ENCODE data around the gene HIF1AN.

Gene HIF1AN

DNA sequence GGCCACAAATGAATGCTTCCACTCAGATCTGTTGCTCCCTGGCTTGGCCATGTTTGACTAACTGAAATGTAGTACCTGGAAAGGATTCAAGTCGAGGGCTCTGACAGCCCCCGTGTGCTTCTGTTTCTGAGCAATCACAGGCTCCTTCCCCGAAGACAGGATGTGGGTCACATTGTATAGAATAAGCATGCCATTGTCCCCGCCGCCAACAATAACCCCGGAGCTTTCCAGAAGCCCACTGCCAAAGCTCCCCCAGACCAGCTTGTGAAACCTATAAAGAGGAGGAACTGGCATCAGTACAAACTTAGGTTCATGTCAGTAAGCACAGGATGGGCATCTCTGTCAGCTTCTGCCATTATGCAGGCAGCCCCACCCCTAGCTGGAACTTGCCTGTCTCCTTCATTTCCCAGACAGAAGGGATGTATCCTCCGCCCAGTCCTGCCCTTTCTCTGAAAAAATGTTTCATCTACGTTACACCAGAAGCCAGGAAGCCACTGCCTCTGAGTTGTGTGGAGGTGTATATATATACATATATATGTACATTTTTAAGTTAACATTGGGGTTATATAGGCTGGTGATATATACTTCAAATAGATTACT, 26.4 kb upstream of the HIF1AN start:
- FAIRE-seq: no peak

DNA sequence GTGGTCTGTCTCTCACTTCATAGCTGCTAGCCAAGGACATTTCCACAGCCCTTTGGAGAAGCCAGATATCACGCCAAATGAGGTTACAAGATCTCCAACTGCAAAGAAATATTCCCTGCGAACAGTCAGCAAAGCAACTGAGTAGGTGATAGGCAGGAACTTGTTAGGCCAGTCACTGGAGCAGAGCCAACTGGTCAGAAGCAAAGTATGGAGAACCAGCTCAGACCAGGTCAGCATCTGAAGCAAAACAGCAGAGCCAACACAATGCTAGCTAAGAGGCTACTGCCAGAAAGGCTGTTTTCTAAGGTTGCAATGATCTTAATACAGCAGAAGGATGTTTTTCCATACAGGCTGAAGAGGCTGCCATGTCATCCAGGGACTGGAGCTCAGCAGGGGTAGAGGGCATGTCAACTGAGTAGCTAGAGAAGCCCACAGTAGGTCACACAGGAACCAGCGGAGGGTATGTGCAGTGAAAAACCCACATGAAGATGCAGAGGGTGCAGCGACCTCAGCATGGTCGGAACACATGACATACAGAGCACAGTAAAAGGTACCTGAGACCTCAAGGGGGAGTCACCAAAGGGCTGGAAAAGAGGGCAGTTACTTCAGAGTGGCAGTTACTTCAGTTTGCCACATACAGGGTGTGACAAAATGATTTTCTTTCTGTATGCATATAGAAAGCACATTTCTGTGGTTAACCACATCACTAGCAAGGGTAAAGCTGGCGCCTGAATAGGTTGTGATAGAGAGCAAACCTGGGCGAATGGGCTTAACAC, 25.0 kb upstream of the HIF1AN start:
- TF ChIP-seq POLR2A (IDR thresholded peaks at IDR 0.05; ENCODE audit: low read depth, low read length): no peak
- no peak for FAIRE-seq
- DNase-seq (ENCODE audit: insufficient read length, low spot score): no peak

More for the DNA sequence above, 26.4 kb upstream of the HIF1AN start:
- TF ChIP-seq POLR2A (IDR thresholded peaks at IDR 0.05; ENCODE audit: low read depth, low read length): no peak
- no peak for DNase-seq (ENCODE audit: insufficient read length, low spot score)

DNA sequence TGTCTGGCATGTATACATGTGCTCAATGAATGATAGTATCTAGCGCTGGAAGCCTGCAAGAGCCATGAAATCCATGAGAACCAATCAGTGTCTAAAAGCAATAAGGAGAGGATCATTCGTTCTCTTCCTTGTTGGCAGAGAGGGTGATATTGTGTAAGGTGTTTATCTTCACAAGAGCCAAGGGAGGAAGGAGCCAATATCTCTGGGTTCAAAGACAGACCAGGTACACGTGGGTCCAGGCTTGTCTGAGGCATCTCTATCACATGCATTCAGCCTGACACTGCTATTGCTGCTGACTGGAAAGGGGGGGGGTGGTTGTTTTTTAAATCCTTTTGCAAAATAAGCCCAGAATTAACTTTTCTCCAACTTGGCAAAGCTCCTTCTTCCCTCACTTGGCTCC, 20.1 kb upstream of the HIF1AN start:
- FAIRE-seq (no peak), DNase-seq (ENCODE audit: insufficient read length, low spot score) (no peak)
- no peak for TF ChIP-seq POLR2A (IDR thresholded peaks at IDR 0.05; ENCODE audit: low read depth, low read length)

DNA sequence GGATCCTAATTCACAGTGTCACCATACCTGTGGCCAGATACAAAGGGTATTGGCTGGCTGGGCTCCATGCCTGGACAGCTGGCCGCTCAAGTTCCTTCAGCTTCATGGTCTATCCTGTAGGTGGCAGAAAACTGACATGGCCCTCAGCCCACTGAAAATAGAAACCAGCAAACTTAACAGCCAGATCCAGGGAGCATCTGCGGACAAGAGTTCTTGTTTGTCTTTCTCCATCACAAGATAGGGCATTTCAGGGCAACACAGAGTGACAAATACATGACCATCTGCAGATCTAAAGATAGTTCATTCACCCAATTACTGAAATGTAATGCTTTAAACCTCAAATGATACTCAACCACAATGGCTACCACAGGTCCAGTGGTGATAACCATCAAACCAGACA, 18.9 kb upstream of the HIF1AN start:
- DNase-seq (ENCODE audit: insufficient read length, low spot score) (no peak), FAIRE-seq (no peak)
- no peak for TF ChIP-seq POLR2A (IDR thresholded peaks at IDR 0.05; ENCODE audit: low read depth, low read length)

DNA sequence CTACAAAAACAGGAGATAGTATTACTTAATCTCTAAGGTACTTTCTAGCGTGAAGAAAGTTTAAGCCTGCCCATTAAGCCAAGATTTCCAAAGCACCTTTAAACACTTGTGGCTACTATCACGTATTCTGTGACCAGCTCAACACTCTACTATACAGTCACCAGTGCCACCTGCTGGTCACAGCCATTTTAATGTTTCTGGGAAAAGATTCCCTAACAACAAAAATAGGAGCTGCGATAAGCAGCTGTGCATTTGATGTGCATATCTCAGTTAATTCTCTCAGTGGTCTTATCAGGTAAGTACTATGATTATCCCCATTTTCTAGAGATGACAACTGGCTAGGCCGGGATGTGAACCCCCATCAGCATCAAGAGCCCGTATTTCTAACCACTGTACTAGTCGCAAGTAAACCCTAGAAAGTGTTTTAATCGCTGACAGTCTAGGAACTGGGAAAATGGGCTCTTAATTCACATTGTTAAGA, 16.9 kb upstream of the HIF1AN start:
- FAIRE-seq: peak; percentile 67
- DNase-seq (ENCODE audit: insufficient read length, low spot score): peak; percentile 49
- no peak for TF ChIP-seq POLR2A (IDR thresholded peaks at IDR 0.05; ENCODE audit: low read depth, low read length)

DNA sequence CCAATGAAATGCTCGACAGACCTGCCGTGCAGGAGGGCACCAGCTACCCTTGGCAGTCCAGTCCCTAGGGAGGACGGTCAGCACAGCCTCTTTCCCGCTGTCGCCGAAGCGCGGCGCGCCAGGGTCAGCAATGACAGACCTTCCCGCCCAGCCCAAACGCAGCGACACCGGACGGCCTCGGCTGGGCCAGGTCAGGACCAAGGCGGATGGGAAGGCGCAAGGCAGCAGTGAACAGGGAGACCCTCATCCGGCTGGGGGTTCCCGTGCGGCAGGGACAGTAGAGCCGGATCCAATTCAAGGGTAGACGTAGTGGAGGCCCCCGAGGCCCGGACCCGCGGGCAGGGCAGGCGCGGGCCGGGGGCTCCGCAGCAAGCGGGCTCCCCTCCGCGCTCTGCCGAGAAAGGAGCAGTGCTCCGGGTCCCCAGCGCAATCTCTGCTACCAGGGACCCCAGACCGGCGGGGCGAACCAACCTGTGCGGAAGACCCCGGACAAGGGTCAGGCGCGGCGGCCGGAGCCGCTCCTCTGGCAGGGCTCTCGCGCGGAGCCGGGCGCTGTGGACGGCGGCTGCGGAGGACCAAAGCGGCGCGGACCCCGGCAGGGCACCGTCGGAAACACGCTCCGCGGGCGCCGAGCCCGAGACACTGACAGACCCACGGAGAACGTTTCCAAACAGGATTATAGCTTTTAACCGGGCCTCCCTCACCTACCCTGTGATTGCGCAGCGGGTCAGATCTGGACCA, 16.3 kb upstream of the HIF1AN start, which contains the start of gene SEC31B:
SEC31B (minus strand) TSS at position 551 of the 741 bp plus-strand sequence. CDS start 2,909 bp downstream, outside the sequence.
- no peak for DNase-seq (ENCODE audit: insufficient read length, low spot score)
- FAIRE-seq: no peak
- no peak for TF ChIP-seq POLR2A (IDR thresholded peaks at IDR 0.05; ENCODE audit: low read depth, low read length)

DNA sequence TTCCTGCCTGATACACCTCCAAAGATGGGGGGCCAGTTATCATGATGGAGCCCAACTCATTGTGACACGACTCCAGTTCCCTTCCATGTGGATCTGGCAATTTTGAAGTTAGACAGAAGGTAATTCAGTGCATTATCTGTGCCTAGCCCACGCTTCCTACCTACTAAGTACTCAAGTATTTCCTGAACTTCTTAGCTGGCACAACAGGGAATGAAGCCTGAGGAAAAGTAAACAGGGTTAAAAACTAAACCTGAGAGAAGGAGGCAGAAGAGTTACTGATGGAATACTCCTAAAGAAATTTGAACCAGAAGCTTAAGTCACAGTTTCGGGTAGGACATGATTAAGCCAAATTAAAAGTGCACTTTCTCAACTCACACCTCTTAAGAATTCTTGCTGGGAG, 14.9 kb upstream of the HIF1AN start:
- DNase-seq (ENCODE audit: insufficient read length, low spot score): no peak
- no peak for TF ChIP-seq POLR2A (IDR thresholded peaks at IDR 0.05; ENCODE audit: low read depth, low read length)
- FAIRE-seq: no peak

DNA sequence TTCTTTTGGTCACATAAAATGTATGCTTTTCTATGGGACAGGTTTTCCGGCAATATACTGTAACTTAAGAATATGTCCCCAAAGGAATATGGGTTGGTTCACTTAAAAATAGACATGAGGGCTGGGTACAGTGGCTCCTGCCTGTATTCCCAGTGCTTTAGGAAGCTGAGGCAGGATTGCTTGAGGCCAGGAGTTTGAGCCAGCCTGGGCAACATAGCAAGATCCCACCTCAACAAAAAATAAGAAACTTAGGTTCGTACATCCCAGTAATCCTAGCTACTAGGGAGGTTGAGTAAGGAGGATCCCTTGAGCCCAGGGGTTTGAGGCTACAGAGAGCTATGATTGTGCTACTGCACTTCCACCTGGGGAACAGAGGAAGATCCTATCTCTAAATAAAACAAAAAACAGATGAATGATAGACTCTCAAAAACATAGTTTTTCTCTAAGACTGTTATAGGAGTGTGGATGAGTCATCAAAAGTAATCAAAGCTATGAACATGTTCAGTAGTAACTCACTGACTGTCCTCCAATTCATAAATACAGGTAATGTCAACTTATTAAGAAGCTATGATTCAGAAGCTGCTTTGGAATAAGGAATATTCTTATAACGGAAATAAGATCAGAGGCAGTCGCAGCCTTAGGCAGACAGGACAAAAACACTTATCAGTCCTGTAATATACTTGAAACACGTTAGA, 13.5 kb upstream of the HIF1AN start:
- no peak for FAIRE-seq

DNA sequence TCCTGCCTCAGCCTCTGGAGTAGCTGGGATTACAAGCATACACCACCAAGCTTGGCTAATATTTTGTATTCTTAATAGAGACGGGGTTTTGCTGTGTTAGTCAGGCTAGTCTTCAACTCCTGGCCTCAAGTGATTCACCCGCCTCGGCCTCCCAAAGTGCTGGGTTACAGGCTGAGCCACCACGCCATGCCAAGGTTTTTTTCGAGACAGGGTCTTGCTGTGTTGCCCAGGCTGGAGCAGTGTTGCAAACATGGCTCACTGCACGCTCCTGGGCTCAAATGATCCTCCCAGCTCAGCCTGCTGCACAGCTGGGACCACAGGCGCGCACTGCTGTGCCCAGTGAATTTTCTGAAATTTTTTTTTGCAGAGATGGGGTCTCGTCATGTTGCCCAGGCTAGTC, 12.8 kb upstream of the HIF1AN start:
- DNase-seq (ENCODE audit: insufficient read length, low spot score): no peak
- no peak for FAIRE-seq
- TF ChIP-seq POLR2A (IDR thresholded peaks at IDR 0.05; ENCODE audit: low read depth, low read length): no peak

More for the DNA sequence above, 13.5 kb upstream of the HIF1AN start:
- DNase-seq (ENCODE audit: insufficient read length, low spot score): no peak
- no peak for TF ChIP-seq POLR2A (IDR thresholded peaks at IDR 0.05; ENCODE audit: low read depth, low read length)

DNA sequence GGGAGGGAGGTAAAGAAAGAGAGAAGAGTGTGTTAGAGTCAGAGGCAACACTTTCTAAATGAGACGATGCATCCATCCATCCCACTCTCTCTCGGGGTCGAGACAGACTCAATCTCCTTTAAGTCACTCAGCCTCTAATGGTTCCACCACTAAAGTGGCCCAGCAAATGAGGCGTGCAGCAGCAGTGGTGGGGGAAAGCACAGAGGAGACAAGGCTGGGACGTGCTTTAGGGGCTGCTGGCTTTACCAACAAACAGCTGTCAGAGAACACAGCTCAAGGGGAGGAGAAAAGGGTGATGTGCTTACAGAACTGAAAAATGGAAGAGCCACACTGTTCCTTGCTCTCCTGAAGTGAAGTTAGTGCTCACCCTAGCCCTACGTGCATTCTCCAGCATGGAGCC, 11.5 kb upstream of the HIF1AN start:
- FAIRE-seq (no peak), DNase-seq (ENCODE audit: insufficient read length, low spot score) (no peak)
- TF ChIP-seq POLR2A (IDR thresholded peaks at IDR 0.05; ENCODE audit: low read depth, low read length): no peak

DNA sequence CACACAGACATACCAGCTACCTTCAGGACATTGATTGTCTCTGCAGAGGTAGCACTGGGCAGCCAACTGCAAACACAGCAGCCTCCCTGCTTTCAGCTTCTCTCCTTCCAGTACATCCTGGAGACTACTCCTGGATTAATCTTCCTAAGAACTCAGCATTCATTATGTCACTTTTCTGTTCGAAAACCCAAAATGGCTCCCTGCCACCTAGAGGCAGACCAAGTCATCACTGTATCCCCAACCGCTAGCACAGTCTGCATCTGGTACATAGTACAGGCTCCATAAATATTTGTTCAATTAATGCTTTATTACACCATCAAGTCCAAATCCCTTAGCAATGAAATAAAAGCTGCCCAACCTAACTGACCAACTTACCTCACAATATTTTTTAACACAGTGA, 11.1 kb upstream of the HIF1AN start:
- DNase-seq (ENCODE audit: insufficient read length, low spot score) (no peak), FAIRE-seq (no peak)
- TF ChIP-seq POLR2A (IDR thresholded peaks at IDR 0.05; ENCODE audit: low read depth, low read length): no peak

DNA sequence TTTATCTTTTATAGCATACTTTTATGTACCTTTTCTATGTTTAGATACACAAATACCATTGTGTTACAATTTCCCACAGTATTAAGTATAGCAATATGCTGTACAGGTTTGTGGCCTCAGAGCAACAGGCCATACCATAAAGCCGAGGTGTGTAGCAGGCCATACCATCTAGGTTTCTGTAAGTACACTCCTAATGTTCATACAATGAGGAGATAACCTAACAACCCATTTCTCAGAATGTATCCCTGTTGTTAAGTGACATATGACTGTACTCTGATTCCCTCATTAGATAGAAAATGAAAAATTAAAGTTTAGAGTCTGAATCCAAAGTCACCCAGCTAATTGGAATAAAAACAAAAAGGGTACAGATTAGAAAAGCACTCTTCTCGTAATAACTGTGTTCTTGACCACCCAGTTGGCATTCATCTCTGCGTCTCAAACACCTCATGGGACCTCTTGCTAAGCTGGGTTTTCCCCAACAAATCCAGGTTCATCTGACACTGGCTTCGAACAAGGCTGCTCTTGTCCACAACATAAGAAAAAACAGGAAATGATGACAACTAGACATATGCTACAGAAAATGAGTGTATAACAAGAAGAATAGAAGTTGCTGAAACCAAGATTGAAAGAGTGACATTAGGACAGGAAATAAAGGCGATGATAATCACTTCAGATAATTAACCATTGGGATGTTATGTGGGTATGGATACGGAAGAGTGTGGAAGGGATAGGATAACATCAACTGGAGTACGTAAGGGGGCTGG, 7.4 kb upstream of the HIF1AN start:
- FAIRE-seq: no peak
- no peak for TF ChIP-seq POLR2A (IDR thresholded peaks at IDR 0.05; ENCODE audit: low read depth, low read length)
- DNase-seq (ENCODE audit: insufficient read length, low spot score): no peak

DNA sequence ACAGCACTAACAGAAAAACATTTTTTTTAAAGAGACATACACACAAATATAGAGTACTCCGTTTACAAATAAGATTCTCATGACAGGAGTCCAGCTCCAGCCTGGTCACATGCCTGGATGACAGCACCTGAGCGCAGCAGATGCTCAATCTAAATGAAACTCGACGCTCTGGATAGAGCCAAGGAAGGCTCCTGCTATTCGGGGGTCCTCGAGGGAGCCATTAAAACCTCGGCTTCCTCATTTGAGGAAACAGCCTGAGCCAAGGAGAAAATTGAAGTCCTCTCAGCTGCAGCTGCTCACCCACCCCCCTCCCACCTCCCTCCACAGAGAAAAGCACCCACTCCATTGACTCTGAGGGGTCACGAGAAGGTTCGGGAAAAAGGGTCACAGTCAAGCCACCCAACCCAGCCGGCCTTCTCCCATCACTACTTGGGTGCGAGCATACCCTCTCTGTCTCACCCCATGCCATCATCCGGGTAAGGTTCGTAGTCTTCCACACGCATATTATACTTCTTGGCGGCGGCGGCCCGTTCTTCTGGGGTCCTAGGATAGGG, 6.7 kb upstream of the HIF1AN start:
- DNase-seq (ENCODE audit: insufficient read length, low spot score) (no peak), FAIRE-seq (no peak)

More for the DNA sequence above, 6.7 kb upstream of the HIF1AN start:
- no peak for TF ChIP-seq POLR2A (IDR thresholded peaks at IDR 0.05; ENCODE audit: low read depth, low read length)
